ENCODE results near the gene MGP. TPM values are rescaled to one million over a fixed set of nuclear protein-coding genes. Genes with fewer than 3 reads are reported as not detected.

The MGP gene
- total RNA-seq, 4 donors from 2014 or later = 42.8 to 143 (median 80.2) TPM

- no peak for DNase-seq (ENCODE audit: low spot score in 2 of 2)
- WGBS, 2 donors = 63 to 74% methylated on average over 5 of the region's 5 CpGs
- intact Hi-C loops (cut with DNase I; ENCODE audit: low total_unique reads) = no loop called here
- TF ChIP-seq CTCF (IDR thresholded peaks at IDR 0.05) (no peak), POLR2A (IDR thresholded peaks at IDR 0.05) (no peak)
- H3K4me3 ChIP-seq (ENCODE audit: low read depth, poor library complexity, severe bottlenecking) = no peak overlapping the region
Observed at GRCh38 chr12:14890701-14891100, 5.0 kb upstream of the MGP start.

GRCh38 chr12:14886271-14886670, 617 bp upstream of the MGP start:
- no peak overlapping the region for H3K4me3 ChIP-seq (ENCODE audit: low read depth, poor library complexity, severe bottlenecking)
- 33 to 35% methylated on average over 6 of the region's 6 CpGs for WGBS, 2 donors
- TF ChIP-seq CTCF (IDR thresholded peaks at IDR 0.05) = no peak
- TF ChIP-seq POLR2A (IDR thresholded peaks at IDR 0.05) = no peak
- intact Hi-C loops (cut with DNase I; ENCODE audit: low total_unique reads) = no loop called here
- DNase-seq (ENCODE audit: low spot score in 2 of 2) = no peak

GRCh38 chr12:14884458-14884878, 1.2 kb downstream of the MGP start:
- 0% methylated on average over 5 of the region's 5 CpGs for WGBS, 2 donors
- DNase-seq (ENCODE audit: low spot score in 2 of 2) = peak; percentile 91 to 96
- no peak for TF ChIP-seq CTCF (IDR thresholded peaks at IDR 0.05)
- no peak for TF ChIP-seq POLR2A (IDR thresholded peaks at IDR 0.05)
- intact Hi-C loops (cut with DNase I; ENCODE audit: low total_unique reads) = no loop called here
- no peak overlapping the region for H3K4me3 ChIP-seq (ENCODE audit: low read depth, poor library complexity, severe bottlenecking)

- intact Hi-C loops (cut with DNase I; ENCODE audit: low total_unique reads) = no loop called here
- WGBS, 2 donors = 66 to 68% methylated on average over 10 of the region's 10 CpGs
- H3K4me3 ChIP-seq (ENCODE audit: low read depth, poor library complexity, severe bottlenecking) = no peak overlapping the region
- TF ChIP-seq CTCF (IDR thresholded peaks at IDR 0.05) (no peak), POLR2A (IDR thresholded peaks at IDR 0.05) (no peak)
- DNase-seq (ENCODE audit: low spot score in 2 of 2) = no peak
Observed at GRCh38 chr12:14883686-14884085, 2.0 kb downstream of the MGP start.

- WGBS, 2 donors = 79 to 83% methylated on average over 6 of the region's 6 CpGs
- no peak overlapping the region for H3K4me3 ChIP-seq (ENCODE audit: low read depth, poor library complexity, severe bottlenecking)
- TF ChIP-seq CTCF (IDR thresholded peaks at IDR 0.05) (no peak), POLR2A (IDR thresholded peaks at IDR 0.05) (no peak)
- DNase-seq (ENCODE audit: low spot score in 2 of 2) = no peak
- intact Hi-C loops (cut with DNase I; ENCODE audit: low total_unique reads) = no loop called here
Observed at GRCh38 chr12:14880890-14881453, 4.7 kb downstream of the MGP start.

Measured in lower leg skin (tissue), 4 donors.